ENCODE results near the gene ARID1B.

- TF ChIP-seq SMC3 (IDR thresholded peaks at IDR 0.05; ENCODE audit: low read depth, low read length) (no peak), RCOR1 (IDR thresholded peaks at IDR 0.05; ENCODE audit: insufficient replicate concordance, low read length) (no peak), CTCF (conservative IDR thresholded peaks at IDR 0.05; ENCODE audit: low read depth, low read length) (no peak), ELK1 (IDR thresholded peaks at IDR 0.05; ENCODE audit: borderline replicate concordance, low read depth, low read length) (no peak), POLR2A (IDR thresholded peaks at IDR 0.05; ENCODE audit: low read depth, low read length) (no peak), RAD21 (IDR thresholded peaks at IDR 0.05; ENCODE audit: low read length) (no peak), NFE2L2 (IDR thresholded peaks at IDR 0.05; ENCODE audit: low read depth, low read length) (no peak), RFX5 (IDR thresholded peaks at IDR 0.05; ENCODE audit: low read depth, low read length) (no peak), FOS (IDR thresholded peaks at IDR 0.05; ENCODE audit: low read depth, low read length) (no peak)
These were observed 302.6 kb downstream of the ARID1B start for GRCh38 chr6:157079771-157080170.

Measured in IMR-90 (cell line).